Bone marrow (tissue), 2 donors: ENCODE results near the gene LILRB1.
"Not testable (repeated sequence)": the region's sequence is repeated elsewhere in the genome, so short reads cannot be mapped to it uniquely, and the experiment has no call there.

Source experiments
- DNase-seq, 2 donors: peaks; one replicate each; lab custom pipeline; 2025; lab: John Stamatoyannopoulos, UW

The LILRB1 gene

GRCh38 chr19:54630262-54630661, at the start of gene LILRB1:
TSS of gene LILRB1 (plus strand) at chr19:54630484. CDS start at chr19:54631074, 590 bp downstream.
- DNase-seq: peak; percentile 40 to 61

DNA sequence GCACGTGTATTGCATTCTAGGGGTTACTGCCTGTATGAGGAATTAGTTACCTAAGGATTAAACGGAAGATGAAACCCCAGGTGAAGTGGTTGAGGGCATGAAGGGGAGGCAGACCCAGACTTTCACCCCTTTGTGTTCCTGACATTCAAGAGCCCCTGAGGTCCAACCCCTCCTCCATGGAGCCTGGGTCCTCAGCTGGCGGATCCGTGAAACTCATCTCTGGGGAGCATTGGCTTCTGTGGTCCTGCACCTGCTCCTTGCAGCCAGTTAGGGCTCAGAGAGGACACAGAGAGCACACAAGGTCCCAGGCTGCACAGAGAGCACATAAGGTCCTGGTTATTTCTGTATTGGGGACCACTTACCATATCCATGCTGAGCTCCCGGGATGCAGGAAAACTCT, 43.9 kb upstream of the LILRB1 start:
- DNase-seq: no peak

GRCh38 chr19:54587026-54587425, 43.3 kb upstream of the LILRB1 start:
- DNase-seq: no peak

- peak; percentile 66 to 81 for DNase-seq
These were observed 36.8 kb upstream of the LILRB1 start, which contains the start of gene LILRA1 for GRCh38 chr19:54593445-54593844. TSS of gene LILRA1 (plus strand) at chr19:54593632. CDS start at chr19:54594245, 613 bp downstream.

GRCh38 chr19:54593931-54594626, 36.2 kb upstream of the LILRB1 start:
- peak in 1 of 2 donors; percentile 66 for DNase-seq

GRCh38 chr19:54594737-54595136, 35.5 kb upstream of the LILRB1 start:
- DNase-seq: no peak

DNA sequence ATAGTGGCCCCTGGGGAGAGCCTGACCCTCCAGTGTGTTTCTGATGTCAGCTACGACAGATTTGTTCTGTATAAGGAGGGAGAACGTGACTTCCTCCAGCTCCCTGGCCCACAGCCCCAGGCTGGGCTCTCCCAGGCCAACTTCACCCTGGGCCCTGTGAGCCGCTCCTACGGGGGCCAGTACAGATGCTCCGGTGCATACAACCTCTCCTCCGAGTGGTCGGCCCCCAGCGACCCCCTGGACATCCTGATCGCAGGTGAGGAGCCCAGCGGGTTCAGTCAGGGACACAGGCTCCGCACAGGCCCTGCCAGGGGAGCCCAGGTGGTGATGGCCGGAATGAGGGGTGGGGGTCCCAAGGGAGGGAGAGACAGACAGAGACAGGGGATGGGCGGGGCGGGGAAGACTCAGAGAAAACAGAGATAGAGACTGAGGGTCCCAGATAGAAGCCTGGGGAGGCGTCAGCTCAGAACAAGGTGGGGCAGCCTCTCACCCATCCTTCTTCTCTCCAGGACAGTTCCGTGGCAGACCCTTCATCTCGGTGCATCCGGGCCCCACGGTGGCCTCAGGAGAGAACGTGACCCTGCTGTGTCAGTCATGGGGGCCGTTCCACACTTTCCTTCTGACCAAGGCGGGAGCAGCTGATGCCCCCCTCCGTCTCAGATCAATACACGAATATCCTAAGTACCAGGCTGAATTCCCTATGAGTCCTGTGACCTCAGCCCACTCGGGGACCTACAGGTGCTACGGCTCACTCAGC, 34.4 kb upstream of the LILRB1 start:
- not testable (repeated sequence) for DNase-seq

DNA sequence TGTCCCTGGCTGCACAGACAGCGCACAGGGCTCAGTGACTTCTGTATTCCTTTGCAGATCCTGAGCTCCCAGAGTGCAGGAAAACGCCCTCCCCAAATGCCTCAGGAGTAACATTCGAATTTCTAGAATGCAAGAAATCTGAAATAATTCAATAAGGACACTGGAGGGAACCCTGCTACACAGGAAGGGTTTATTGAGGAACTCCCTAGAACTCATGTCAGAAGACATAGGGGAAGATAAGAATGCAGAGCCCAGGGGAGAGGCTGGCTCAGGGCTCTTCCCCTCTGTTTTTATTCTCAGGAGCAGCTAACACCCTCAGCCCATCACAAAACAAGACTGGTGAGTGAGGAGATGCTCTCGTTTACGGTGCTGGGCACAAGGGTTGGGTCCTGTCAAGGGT, 30.1 kb upstream of the LILRB1 start:
- DNase-seq: no peak

DNA sequence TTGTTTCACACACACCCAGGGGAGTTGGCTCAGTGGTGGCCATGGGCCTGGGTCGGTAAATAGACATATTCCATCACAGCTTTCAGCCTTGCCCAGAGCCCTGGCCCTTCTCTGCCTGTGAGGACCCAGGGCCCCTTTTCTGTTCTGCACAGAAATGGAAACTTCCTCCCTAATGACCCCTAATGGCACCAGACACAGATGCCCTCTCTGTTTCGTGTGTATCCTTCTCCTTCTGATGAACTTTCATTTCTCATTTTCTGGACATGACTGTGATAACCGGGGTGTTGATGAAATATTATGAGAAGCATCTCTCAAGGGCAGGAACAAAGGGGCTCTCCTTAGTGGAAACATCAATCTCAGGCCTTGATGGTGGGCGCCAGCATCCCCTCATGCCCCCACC, 24.1 kb upstream of the LILRB1 start:
- DNase-seq: no peak

GRCh38 chr19:54606891-54607784, 23.1 kb upstream of the LILRB1 start:
- DNase-seq: peak in 1 of 2 donors; percentile 46

DNA sequence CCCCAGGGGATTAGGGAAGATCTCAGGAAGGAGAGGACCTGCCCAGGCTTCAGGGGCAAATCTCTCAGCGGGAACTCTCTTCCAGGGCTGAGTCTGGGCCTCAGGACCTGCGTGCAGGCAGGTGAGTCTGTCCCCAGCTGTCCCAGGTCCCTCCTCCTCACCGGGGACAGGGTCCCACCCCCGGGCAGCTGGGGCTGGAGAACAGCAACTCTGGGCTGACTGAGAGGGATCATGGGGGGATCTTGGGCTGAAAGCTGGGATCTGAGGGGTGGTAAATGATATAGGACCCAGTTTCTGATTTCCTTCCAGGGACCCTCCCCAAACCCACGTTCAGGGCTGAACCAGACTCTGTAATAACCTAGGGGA, 22.5 kb upstream of the LILRB1 start:
- DNase-seq: no peak

DNA sequence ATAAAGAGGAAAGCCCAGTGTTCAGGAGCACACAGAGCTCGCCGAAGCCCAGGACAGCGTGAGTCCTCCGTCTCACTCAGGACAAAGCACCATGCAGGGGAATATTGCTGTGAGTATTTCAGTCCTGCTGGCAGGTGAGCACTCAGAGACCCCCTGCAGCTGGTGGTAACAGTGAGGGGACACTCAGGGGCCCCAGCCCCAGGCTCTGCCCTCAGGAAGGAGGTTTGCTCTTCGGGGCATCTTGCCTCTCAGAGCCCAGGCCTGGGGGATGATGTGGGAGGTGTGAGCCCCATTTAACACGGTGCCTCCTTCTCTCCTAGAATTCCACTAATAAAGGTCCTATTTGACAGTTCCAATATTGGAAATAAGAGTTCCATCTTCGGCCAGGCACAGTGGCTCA, 22.1 kb upstream of the LILRB1 start:
- DNase-seq: no peak

GRCh38 chr19:54608792-54609191, 21.5 kb upstream of the LILRB1 start:
- DNase-seq: no peak

GRCh38 chr19:54609356-54609791, 20.9 kb upstream of the LILRB1 start:
- DNase-seq: no peak

DNA sequence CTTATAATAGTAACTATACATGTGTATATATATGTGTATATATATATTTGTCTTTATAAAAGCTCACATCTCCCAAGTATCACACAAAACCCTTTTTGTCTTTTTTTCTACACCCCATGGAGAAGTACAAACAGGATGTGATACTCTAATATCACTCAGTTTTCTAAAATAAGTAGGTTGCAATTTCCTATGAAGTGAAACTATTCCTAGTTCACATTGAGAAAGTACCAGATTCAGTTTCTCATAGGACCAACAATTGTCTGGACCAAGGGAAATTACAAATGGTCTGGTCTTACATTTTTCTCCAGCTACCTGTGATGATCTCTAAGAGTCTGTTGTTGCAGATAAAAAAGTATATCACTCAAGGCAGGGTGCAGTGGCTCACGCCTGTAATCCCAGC, 17.9 kb upstream of the LILRB1 start:
- DNase-seq: no peak

DNA sequence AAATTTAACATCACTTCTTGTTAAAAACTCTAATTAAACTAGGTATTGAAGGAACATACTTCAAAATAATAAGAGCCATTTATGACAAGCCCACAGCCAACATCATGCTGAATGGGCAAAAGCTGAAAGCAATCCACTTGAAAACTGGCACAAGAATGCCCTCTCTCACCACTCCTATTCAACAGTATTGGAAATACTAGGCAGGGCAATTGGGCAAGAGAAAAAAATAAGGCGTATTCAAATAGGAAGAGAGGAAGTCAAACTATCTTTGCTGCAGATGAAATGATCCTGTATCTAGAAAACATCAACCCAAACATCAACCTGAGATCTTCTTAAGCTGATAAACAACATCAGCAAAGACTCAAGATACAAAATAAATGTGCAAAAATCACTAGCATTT, 15.6 kb upstream of the LILRB1 start:
- no peak for DNase-seq

DNA sequence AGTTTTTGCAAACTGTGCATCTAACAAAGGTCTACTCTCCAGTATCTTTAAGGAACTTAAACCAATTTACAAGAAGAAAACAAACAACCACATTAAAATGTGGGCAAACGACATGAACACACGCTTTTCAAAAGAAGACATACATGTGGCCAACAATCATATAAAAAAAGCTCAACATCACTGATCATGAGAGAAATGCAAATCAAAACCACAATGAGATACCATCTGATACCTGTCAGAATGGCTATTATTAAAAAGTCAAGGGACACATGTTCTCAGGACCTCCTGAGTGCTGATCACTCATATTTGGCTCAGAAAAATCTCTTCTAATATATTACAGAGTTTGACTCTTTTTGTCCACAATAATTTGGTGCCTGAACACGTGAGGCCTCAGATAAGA, 14.2 kb upstream of the LILRB1 start:
- no peak for DNase-seq

- no peak for DNase-seq
These were observed 13.3 kb upstream of the LILRB1 start for GRCh38 chr19:54616821-54617560.

DNA sequence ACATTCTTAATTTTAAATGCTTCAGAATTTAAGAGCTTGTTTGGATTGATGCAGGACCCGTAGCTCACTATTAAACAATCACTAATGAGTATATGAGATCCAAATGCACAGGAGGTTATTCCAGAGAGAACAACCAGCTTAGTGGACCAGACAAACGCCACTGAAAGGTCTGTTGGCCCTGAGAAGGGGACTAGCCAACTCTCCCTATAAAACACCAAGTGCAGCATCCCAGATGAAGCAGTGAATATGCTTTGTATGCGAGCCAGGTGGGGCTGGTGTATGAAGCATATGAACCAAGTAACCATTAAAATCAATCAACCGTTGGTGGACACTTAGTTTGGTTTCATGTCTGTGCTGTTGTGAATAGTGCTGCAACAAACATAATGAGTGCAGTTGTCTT, 9.8 kb upstream of the LILRB1 start:
- DNase-seq: no peak

GRCh38 chr19:54622431-54622830, 7.9 kb upstream of the LILRB1 start:
- DNase-seq: peak in 1 of 2 donors; percentile 48

DNA sequence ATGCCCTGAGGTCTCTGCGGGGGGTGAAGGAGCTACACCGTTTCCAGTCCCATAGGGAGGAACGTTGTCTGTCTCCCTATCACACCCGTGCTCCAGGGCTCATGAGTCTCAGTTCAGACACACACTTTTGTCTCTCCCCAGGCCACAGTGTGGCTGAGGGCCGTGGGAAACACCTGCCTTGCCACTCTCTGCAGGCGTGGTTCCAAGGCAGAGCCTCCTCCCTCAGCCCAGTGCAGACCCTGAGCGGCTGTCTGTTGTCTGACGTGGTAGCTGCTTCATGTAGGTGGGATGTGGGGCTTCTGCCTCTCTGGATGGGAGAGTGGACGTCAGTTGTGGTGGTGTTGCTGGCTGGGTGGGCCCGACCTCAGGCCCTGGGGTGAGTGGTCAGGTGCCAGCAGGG, 6.0 kb upstream of the LILRB1 start:
- DNase-seq: not testable (repeated sequence)
